Measurements from ENCODE around the gene ZDBF2. TPM values are rescaled to one million over a fixed set of nuclear protein-coding genes. Genes with fewer than 3 reads are reported as not detected.
"Not testable (repeated sequence)": the region's sequence is repeated elsewhere in the genome, so short reads cannot be mapped to it uniquely, and the experiment has no call there.

Gene ZDBF2
- total RNA-seq, 1 experiment from 2014 or later, result 31.8 TPM

- Mint-ChIP-seq H3K4me1 (peaks cover 6 to 16% of the 10 kb centered on the region in 2 experiments), H3K9me3 (peaks cover 16 to 17% of the 10 kb centered on the region in 2 experiments), H3K36me3 (ENCODE audit: insufficient read depth in 1 of 3, low read depth in 3 of 3) (peaks cover 0 to 19% (median 0%) of the 10 kb centered on the region in 3 experiments; a peak in 4 of 7 replicates), H3K27ac (peak overlapping the region in 1 of 3 experiments; percentile 36; a peak in 1 of 7 replicates)
- not testable (repeated sequence) for H3K14ac ChIP-seq (ENCODE audit: insufficient read depth, low read length); H3K23me2 ChIP-seq (ENCODE audit: insufficient read length, low read depth, low read length, poor library complexity, severe bottlenecking); H2BK120ac ChIP-seq (ENCODE audit: low read depth, low read length, poor library complexity, severe bottlenecking); H4K91ac ChIP-seq (ENCODE audit: insufficient read length, low read depth, low read length); H2BK15ac ChIP-seq (ENCODE audit: low read depth, low read length); H3K4me1 ChIP-seq (ENCODE audit: insufficient read depth, low read length); H3K79me1 ChIP-seq (ENCODE audit: insufficient read depth, low read depth, low read length, poor library complexity, severe bottlenecking); H2AFZ ChIP-seq (ENCODE audit: low read length); DNase-seq; H3K79me2 ChIP-seq (ENCODE audit: insufficient read depth, low read length); H3K27me3 ChIP-seq (ENCODE audit: insufficient read depth, low read length); H3K27me3 Mint-ChIP-seq (ENCODE audit: low read depth); H3K9me3 ChIP-seq (ENCODE audit: control insufficient read depth, low read depth, low read length); H2BK20ac ChIP-seq (ENCODE audit: low read depth, low read length, poor library complexity, severe bottlenecking); H3K4me3 Mint-ChIP-seq; H3K56ac ChIP-seq (ENCODE audit: insufficient read length, low read depth, low read length); H3K4me2 ChIP-seq (ENCODE audit: insufficient read depth, insufficient read length, low read length); H2AK5ac ChIP-seq (ENCODE audit: insufficient read length, low read length); H3K27ac ChIP-seq (ENCODE audit: insufficient read length, low read depth, low read length); H3K9ac ChIP-seq (ENCODE audit: extremely low read depth, insufficient read length, low read length); H2BK12ac ChIP-seq (ENCODE audit: insufficient read length, low read depth, low read length); H4K8ac ChIP-seq (replicated peaks; ENCODE audit: insufficient read length, low read depth, low read length); H2BK5ac ChIP-seq (ENCODE audit: insufficient read length, low read length); H3K23ac ChIP-seq (ENCODE audit: insufficient read length, low read depth, low read length); H4K20me1 ChIP-seq (ENCODE audit: control insufficient read depth, insufficient read depth, insufficient read length); H3K4ac ChIP-seq (ENCODE audit: low read depth, low read length); H4K5ac ChIP-seq (ENCODE audit: insufficient read length, low read depth, low read length); H3T11ph ChIP-seq (ENCODE audit: low read length); H3K18ac ChIP-seq (ENCODE audit: insufficient read length, low read depth, low read length)
- WGBS (ENCODE audit: extremely low coverage, insufficient read length, low lambda C conversion rate), result no CpG with 5 or more reads among the region's 5 CpGs
Observed at GRCh38 chr2:206360840-206361239, 86.4 kb downstream of the ZDBF2 start.

Data from H9 (cell line).